Measurements from ENCODE around the gene PRAF2.

The PRAF2 gene

DNA sequence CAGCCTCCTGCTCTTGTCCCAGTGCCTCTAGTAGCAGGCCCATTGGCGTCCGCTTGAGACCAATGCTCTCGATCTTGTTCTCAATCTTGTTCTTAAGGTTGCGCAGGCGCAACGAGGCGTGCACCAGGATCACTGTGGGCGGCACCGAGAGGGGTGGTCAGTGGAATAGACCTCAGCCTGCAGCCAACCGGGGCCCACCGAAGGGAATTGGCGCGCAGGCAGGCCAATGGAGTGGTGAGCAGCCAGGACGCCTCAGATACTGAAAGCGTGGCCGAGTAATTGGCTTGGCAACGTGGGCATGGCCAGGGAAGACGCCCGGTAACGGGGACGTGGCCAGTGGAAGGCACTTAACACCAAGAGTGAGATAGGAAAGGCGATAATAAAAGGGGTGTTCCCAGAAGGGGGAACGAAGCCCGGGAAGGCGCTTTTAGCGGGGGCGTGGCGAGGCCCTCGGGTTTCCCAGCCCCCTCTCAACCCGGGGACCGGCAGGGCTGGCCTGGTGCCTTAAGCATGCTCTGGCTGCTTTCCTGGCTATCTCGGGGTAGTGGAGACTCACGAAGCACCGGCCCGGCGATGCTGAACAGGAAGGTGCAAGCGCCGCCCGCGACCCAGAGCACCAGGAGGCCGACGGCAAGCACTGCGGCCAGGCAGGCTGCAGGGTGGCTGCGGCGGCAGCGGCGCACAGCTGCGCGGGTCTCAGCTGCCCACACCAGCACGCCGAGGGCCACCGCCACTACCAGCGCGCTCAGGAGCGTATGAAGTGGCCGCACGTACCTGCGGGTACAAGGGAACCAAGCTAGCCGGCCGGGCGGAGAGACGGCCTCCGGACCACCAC is 1.7 kb downstream of the PRAF2 start:
- DNase-seq, result no peak

DNA sequence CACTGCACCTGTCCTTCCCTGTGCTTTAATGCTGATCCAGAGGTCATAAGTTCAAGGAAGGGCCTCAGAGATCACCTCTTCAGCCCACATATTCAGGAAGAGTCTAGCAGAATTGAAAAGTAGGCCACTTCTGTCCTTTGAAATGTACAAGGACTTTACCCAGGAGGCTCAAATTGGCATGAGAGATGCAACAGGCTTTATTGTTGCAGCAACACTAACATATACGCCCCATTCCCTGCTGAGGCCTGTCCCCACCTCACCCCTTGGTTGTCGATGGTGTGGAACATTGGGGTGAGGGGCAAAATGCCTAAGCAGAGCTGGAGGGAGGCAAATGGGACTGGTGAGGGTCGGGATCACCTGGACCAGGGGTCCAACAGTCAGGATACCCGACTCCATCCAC is 2.8 kb downstream of the PRAF2 start:
- no peak for DNase-seq

DNA sequence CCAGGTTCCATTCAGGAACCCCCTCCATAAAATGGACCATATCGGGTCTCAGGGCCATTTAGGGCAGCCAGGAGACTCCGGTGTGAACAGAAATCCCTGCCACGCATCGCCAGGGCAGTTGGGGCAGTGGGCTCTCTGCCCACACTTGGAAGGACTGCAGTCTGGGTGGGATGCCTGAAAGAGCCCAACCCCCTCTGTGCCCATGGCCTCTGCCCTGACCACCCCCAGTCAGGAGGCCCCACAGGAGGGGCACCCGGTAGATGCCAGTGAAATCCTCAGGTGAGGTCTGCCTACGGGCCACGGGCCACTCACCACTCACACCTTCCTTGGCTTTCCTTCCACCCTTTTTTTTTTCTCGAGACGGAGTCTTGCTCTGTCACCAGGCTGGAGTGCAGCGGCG is 4.8 kb downstream of the PRAF2 start:
- no peak for DNase-seq

DNA sequence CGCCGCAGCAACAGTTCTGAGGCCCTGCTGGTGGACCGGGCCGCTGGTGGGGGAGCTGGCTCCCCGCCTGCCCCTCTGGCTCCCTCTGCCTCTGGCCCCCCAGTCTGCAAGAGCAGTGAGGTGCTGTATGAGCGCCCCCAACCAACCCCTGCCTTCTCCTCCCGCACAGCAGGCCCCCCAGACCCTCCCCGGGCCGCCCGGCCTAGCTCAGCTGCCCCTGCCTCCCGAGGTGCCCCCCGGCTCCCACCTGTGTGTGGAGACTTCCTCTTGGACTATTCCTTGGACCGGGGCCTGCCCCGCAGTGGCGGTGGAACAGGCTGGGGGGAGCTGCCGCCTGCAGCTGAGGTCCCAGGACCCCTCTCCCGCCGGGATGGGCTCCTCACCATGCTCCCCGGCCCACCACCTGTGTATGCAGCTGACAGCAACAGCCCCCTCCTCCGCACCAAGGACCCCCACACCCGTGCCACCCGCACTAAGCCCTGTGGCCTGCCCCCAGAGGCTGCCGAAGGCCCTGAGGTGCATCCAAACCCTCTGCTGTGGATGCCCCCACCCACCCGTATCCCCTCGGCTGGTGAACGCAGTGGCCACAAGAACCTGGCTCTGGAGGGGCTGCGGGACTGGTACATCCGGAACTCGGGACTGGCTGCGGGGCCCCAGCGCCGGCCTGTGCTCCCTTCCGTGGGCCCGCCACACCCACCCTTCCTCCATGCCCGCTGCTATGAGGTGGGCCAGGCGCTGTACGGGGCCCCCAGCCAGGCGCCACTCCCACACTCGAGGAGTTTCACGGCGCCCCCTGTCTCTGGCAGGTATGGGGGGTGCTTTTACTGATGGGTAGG is 6.3 kb downstream of the PRAF2 start:
- no peak for DNase-seq

DNA sequence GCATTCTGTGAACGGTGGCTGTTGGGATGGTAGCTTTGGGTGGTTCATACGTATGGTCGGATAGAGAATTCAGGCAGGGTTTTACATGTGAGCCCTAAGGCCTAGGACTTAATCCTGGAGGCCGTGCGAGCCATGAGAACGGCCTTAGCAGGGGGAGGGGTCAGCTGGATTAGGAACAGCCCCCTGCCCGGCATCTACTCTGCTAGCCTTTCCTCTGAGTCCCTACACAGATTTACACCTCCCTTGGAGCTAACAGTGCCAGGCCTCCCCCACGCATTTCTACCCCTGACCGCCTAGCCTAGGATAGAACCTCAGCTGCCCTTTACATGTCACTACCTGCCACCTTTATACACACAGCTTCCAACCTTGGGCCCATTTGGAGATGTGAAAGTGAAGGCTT is 7.1 kb downstream of the PRAF2 start:
- DNase-seq, result no peak

DNA sequence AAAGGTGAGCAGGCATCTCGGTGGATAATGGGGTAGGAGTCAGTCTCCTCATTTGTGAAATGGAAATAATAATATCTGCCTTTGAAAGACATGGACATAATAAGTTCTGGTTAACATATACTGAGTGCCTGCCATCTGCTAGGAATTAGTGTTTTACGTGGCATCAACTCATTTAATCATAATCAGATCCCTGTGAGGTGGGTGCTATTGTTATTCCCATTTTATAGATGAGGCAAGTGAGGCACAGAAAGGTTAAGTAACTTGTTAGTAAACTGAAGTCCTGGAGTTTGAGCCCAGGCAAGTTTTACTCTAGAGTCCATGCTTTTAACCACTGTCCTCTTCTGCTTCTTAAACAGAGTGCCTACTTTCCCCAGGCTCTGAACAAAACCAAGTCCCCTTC is 7.5 kb downstream of the PRAF2 start:
- DNase-seq, result no peak

DNA sequence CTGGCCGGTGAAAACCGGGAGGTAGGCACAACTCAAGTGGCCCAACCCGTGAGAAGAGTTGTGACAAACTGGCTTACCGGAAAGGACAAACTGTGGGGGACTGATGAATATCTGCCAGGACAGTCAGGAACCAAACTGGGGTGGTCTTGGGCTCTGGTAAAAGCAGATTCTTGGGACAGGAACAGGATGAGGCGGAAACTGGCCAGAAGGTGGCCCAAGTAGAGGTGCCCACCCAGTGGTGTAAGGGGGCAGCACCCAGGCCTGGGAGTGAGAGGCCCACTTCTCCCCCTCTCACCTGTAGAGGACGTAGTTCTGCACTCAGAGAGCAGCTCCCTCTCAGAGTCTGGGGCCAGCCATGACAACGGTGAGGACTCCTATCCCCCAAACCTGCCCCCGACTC is 9.1 kb downstream of the PRAF2 start:
- no peak for DNase-seq

DNA sequence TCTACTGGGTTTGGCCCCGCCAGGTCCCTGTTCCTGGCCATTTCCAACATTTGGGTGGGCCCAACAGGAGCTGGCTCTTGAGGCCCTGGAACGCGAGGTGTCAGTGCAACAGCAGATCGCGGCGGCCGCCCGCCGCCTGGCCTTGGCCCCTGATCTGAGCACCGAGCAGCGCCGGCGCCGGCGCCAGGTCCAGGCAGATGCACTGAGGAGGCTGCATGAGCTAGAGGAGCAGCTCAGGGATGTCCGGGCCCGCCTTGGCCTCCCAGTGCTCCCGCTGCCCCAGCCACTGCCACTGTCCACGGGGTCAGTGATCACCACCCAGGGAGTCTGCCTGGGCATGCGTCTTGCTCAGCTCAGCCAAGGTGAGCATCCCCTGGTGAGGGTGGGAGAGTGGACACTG is 9.5 kb downstream of the PRAF2 start:
- no peak for DNase-seq

DNA sequence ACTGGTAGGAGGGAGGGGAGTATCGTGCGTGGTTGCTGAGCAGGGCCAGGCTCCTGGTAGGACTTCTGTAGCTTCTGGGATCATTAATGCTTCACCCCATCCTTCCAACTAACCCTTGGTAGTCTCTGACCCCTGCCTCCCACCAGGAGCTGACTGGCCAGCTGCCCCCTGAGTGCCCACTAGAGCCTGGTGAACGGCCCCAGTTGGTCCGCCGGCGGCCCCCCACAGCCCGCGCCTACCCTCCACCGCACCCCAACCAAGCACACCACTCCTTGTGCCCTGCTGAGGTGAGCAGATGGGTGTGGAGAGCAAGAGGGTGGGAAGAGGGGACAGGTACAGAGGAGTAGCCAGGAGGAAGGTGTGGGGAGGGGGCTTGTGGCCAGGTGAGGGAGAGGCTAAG is 10.1 kb downstream of the PRAF2 start:
- no peak for DNase-seq

DNA sequence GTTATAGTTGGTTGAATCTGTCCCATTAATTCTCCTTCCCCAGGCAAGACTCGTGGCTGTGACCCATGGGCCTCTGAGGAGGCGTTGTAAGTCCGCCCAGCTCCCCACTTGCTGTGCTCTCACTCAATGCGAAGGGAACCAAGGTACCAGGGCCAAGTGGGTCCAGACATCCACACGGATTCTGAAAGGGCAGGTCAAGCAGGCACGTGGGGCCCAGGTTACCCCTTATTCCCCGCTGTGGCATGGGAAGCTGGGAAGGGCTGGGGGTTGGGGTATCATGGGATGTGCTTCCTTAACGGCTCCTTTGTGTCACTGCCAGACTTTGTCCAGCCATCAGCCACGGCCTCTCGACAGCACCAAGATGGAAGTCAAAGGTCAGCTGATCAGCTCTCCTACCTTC is 11.9 kb downstream of the PRAF2 start:
- no peak for DNase-seq

DNA sequence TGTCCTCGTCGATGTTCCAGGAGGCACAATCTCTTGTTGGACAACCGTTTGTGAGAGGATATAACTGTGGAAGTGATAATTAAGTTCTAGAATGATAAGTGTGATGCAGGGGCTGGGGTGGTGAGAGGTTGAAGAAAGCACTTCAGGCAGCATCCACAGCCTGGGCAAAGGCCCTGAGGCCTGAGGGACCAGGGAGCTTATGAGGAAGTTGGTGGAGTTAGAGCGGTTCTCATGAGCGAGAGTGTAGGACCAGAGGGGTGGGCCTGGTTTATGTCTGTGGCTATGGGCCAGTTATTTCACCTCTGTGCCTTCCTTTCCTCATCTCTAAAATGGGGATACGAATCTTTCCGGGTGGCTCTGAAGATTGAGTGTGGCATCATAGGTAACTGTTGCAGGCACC is 12.3 kb downstream of the PRAF2 start:
- DNase-seq, result no peak

DNA sequence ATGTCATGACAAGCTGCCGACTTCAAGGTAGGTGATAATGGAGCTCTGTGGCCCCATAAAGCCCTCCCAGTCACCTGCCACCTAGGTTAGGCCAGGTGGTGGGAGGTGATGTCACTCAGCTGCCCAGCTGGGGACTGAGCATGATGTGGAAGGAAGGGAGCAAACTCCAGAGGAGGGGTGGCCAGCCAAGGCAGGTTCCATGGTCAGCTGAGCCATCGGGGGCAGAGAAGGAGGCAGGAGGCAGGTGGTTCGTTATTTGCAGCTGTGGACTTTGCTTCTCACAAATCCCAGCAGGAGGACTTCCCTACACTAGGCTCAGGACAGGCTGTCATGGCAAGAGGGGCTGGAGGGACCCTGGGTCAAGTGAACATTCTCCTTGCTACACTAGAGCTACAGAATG is 12.9 kb downstream of the PRAF2 start:
- no peak for DNase-seq

DNA sequence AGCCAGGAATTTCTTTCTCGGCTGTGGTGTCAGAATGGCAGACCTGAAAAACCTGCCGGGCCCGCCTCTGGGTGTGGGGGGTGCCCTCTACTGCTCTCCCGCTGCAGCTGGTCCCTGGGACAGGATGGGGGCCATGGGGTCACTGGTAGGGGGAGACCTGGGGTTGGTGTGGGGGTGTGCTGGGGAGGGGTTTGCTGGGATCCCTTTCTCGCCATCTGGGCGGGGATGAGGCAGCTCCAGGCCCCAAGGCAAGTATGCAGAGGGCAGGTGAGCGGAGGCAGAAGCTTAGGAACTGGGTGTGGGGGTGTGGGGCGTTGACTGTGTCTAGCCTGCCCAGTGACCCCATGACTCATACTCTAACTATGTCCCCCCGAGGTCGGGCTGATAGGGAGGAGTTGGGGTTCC is 14.1 kb downstream of the PRAF2 start:
- no peak for DNase-seq

DNA sequence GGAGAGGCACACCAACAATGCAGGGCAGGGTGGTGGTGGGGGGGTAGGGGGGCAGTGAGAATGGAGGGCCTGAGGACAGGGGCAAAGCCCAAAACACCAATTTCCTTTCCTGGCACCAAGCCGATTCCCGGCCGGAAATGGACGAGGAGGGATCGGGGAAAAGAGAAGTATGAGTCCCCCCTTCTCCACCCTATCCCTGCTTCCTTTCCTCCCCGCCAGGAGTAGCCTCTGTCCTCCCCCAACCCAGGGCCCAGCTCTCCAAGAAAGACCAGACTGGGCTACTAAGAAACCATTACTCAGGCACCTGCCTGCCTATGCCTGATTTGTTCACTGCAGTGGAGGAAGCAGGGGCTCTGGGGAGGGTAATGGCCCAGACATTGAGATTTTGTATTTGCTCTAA is 14.6 kb downstream of the PRAF2 start:
- DNase-seq, result no peak

DNA sequence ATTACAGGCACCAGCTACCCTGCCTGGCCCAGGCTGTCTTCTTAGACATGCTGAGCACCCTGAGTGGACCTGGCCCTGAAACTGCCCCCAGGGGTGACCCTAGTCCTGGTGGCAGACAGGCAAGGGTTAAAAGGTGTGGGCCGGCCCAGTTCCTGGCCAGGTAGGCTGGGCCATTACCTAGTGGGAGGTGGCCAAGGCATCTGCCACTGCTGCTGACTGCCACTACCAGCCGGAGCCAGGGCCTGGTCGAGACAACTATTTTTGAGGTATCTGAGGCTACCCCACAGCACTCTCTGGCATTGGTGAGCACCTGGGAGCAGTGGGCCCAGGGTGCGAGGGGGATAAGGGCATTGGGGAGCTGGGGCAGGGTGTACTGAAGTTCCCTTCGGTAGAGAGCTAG is 15.0 kb downstream of the PRAF2 start, which contains the start of gene CCDC120:
CCDC120 (plus strand) TSS at position 206 of the 400 bp plus-strand sequence. CDS start 3,043 bp downstream, outside the sequence.
- no peak for DNase-seq

DNA sequence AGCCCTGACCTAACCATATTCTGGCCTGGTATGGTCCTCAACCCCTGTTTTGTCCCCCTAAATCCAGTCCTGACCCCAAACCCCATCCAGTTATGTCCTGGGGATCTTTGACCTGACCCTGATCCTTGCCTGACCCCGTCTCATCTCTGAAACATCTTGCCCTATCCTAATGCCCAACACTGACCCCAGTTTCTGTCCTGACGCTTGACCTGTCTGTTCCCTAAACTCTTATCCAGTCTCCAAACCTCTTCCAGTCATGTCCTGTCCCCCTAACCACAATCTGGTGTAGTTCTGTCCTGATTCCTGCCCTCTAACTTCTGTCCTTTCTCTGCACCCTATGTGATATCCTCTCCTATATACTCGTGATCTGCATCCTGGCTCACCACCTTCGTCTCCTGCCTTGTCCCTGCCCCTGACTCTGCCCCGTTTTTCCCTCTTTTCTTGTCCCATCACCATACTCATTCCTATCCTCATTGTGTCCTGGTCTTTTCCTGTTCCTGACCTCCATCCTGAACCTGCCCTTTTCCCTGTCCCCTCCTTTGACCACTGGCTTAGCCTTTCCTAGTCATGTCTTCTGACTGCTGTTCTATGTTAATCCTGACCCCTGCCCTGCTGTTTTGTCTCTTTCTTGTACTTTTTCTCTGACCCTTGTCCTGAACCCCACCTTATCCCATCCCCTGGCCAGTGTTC is 19.6 kb downstream of the PRAF2 start:
- no peak for DNase-seq

DNA sequence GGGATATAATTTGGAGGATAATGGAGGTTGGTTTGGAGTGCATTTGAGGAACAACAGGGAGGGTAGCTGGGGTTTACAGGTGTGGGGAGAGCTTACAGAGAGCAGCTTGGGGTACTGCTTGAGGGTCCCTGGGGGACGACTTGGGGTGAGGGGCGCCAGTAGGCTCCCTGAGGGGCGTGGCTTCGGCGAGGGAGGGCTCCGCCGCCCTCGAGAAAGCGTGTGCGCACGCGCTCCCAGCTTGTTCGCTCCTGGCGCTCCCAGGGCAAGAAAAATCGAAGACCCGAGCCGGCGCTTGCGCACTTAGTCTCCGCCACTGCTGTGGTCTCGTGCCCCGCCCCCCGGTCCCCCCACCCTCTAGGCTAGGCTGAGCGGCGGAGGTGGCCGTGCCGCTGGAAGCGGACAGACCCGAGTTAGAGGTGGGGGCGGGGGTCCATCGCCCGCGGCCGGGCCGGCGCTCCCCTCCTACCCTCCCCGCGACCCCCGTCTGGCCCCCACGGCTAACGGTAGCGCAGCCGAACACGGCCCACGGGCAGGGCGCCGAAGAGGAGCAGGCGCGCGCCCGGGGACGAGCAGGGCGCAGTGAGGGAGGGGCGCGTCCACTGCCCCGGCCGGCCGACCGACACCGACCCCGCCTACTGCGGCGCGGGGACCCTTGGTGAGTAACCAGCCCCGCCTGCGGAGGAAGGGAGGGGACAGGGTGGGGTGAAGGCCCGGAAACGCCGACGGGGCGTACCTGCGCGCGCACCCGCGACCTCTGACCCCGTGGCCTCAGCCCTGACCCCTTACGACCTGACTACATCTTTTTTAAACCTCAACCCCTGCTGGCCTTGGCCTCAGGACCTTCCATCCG is 20.4 kb downstream of the PRAF2 start:
- DNase-seq, result no peak

DNA sequence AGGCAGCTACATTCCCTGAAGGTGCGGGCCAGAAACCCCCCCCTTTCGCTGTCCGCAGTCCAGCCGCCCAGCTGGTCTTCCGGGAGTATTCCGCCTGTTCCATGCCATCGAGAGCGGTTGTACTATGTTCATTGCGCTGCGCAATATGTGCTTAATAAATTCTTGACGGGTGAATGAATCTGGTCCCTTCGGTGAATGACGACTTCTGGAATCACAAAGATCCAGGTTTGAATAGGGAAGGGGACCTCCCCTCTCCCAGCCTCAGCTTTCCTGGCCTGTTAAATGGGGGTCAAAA is 29.9 kb downstream of the PRAF2 start:
- no peak for DNase-seq

DNA sequence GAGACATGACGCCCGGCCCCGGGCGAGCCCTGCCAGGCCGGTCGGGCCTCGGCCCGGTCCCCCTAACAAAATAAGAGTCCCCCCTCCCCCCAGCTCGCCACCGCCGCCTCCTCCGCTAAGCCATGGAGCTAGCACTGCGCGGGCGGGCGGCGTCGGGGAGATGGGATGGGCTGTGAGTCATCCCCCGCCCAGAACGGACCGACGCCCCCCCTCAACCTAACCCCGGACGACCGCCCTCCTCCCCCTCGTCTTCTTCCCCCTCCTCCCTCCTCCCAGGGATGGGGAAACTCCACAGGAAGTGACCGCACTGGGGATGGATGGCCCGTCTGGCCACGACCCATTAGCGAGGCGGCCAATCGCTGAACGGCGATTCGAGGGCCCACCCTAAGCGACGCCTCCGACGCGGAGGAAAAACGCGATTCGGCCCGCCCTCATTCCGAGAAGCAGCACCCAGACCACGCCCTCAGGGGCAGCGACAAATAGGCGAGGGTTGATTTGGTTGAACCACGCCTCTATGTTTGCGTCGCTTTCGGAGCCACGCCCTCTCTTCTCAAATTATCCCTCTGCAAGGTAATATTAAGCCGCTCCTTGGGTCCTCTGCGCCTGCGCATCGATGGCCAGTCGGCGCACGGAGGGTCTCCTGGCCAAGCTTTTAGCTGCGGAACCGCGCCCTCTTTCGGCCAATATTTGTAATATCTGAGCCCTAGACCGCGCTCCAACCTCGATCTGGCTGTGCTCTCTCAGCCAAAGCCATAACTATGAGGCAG is 30.4 kb downstream of the PRAF2 start, which contains the start of gene TFE3:
TFE3 (minus strand) TSS at position 138 of the 767 bp plus-strand sequence; CDS start at position 7, 131 bp downstream.
- peak; percentile 26 for DNase-seq

DNA sequence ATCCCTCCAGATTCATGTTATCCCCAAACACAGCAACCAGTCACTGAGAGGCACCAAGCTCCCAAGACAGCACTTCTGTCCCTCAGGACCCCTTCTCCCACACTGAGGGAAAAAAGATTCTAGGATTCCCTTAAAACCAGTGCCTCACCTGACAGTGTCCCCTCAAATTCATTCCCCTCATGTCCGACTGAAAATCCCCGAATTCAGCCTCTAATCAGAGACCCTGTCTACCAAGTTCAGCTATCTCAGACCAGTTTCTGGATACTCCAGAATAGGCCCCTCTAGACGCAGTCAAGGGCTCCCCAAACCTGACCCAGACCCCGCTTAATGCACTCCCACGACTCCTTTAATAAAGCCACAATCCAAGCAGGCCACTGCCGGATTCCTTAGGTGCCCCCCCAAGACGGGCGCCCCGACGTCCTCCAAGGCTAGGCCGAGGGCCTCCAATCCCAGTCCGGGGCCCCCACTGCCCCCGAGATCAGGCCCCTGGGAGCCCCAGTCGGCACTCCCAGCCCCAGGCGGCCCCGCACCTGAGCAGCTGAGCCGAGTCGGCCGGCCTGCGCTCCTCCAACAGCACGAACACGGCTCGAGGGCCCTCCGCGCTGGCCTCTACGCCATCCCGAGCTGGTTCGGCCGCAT is 31.1 kb downstream of the PRAF2 start:
- DNase-seq, result no peak
